A673 (cell line): ENCODE results near the gene OR4F15. TPM values are rescaled to one million over a fixed set of nuclear protein-coding genes. Genes with fewer than 3 reads are reported as not detected.

ENCODE experiments used
- BruUV-seq: library from RNA; stranded (reverse); fragments of 400-500 nt; replicated peaks from 2 replicates; lab custom pipeline; 2021; lab: Mats Ljungman, UMichigan
- CTCF ChIA-PET: fragments of 300-600 bp; sonication (Branson Sonifier 250); formaldehyde crosslinking; loops from one replicate; lab custom pipeline; 2022; ENCODE audit warnings: antibody characterized with exemption; lab: Charles Lee
- POLR2A ChIA-PET: fragments of 300-600 bp; sonication (Branson Sonifier 250); formaldehyde crosslinking; loops from one replicate; lab custom pipeline; 2022; ENCODE audit warnings: antibody characterized with exemption; ENCODE audit not compliant: low non-redundant PET; lab: Charles Lee
- DNase-seq: peaks from one replicate; pipeline ENCODE4 v3.0.0-alpha.2; 2015; ENCODE audit warnings: low spot score
- H3K27ac ChIP-seq: fragments of 200-600 bp; sonication (generic); 2 replicates; pipeline ENCODE4 v1.5.1; 2016; ENCODE audit warnings: mixed run types, low read depth, mild to moderate bottlenecking, mixed read lengths, antibody characterized with exemption, low read length; ENCODE audit not compliant: poor library complexity, severe bottlenecking
- H3K27me3 ChIP-seq: fragments of 200-600 bp; sonication (generic); replicated peaks from 2 replicates; pipeline ENCODE4 v1.6.1; 2017; ENCODE audit warnings: mixed run types, low read depth, mild to moderate bottlenecking, mixed read lengths, antibody characterized with exemption, low read length; ENCODE audit not compliant: insufficient read depth, poor library complexity
- H3K36me3 ChIP-seq: fragments of 200-600 bp; sonication (generic); 2 replicates; pipeline ENCODE4 v1.6.1; 2016; ENCODE audit warnings: mixed run types, mild to moderate bottlenecking, mixed read lengths, antibody characterized with exemption, low read length; ENCODE audit not compliant: insufficient read depth, poor library complexity, severe bottlenecking
- H3K4me1 ChIP-seq: fragments of 200-600 bp; sonication (generic); 2 replicates; pipeline ENCODE4 v1.6.1; 2017; ENCODE audit warnings: mixed run types, mild to moderate bottlenecking, mixed read lengths, antibody characterized with exemption, low read length; ENCODE audit not compliant: insufficient read depth, poor library complexity, severe bottlenecking
- H3K4me3 ChIP-seq: fragments of 200-600 bp; sonication (generic); 2 replicates; pipeline ENCODE4 v1.5.1; 2016; ENCODE audit warnings: low read depth, mixed run types, mild to moderate bottlenecking, mixed read lengths, low read length; ENCODE audit not compliant: poor library complexity, severe bottlenecking
- H3K9me3 ChIP-seq: fragments of 200-600 bp; sonication (generic); 2 replicates; pipeline ENCODE4 v1.6.1; 2016; ENCODE audit warnings: mixed run types, low read depth, mild to moderate bottlenecking, mixed read lengths, antibody characterized with exemption, low read length; ENCODE audit not compliant: poor library complexity, severe bottlenecking
- CTCF ChIP-seq: fragments of 300-800, 200-600 bp; sonication (generic); conservative IDR thresholded peaks from 2 replicates; pipeline ENCODE4 v1.5.1; 2017; ENCODE audit warnings: low read depth, mild to moderate bottlenecking, antibody characterized with exemption, low read length, moderate library complexity, mixed read lengths
- EZH2 ChIP-seq: fragments of 200-600 bp; sonication (generic); IDR thresholded peaks from 2 replicates; pipeline ENCODE4 v1.6.1; 2017; ENCODE audit warnings: borderline replicate concordance, low read depth, mild to moderate bottlenecking, mixed read lengths, antibody characterized with exemption, low read length; ENCODE audit not compliant: poor library complexity, severe bottlenecking
- intact Hi-C: fragments of 100-400 bp; cut with micrococcal nuclease; formaldehyde crosslinking; loops from one replicate; pipeline ENCODE4 v1.10.0; 2022; ENCODE audit not compliant: unreplicated experiment
- total RNA-seq: library from RNA; stranded (reverse); gene quantifications from 2 replicates; pipeline ENCODE4 v1.2.3, GENCODE V29; 2021

OR4F15 gene
- total RNA-seq, 1 experiment from 2014 or later = not detected

DNA sequence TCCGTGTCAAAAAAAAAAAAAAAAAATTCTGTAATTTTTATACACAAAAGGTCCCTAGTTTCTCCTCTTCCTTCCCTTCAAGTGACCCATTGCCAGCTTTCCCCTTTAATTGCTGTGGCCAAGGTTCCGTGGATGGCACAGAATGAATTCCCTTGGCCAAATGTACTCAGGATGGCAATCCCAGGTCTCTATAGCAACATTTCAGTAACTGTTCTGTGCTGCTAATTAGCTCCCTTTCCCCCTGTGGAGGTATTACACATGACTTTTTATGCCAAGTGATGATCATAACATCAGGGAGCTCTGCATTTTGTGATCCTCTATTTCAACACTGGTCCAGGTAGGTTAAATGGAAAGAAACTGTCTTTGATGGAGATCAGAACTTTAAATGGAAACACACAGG is 8.8 kb upstream of the OR4F15 start, which contains the start of gene OR4F6:
Gene OR4F6, plus strand, starts transcription at position 301 of the 400 bp plus-strand sequence. CDS start 2,211 bp downstream, outside the sequence.
- ChIA-PET POLR2A (no interaction called here), CTCF (no interaction called here)
- intact Hi-C loops = no loop called here
- Histone ChIP-seq H3K4me3 (no peak within 1 kb of the TSS), H3K4me1 (no peaks in the 10 kb centered on the region), H3K27ac (no peak within 1 kb of the TSS), H3K9me3 (no peaks in the 10 kb centered on the region), H3K27me3 (peaks cover 35% of the 10 kb centered on the region), H3K36me3 (no peaks in the 10 kb centered on the region)
- BruUV-seq = no TSS peak
- no peak for TF ChIP-seq EZH2
- TF ChIP-seq CTCF = no peak
- no peak for DNase-seq

GRCh38 chr15:101803676-101804075 is 8.3 kb upstream of the OR4F15 start:
- H3K9me3 ChIP-seq = no peaks in the 10 kb centered on the region
- intact Hi-C loops = no loop called here
- H3K36me3 ChIP-seq = no peaks in the 10 kb centered on the region
- H3K27me3 ChIP-seq = peaks cover 38% of the 10 kb centered on the region
- H3K27ac ChIP-seq = no peak overlapping the region
- ChIA-PET POLR2A (no interaction called here), CTCF (no interaction called here)
- DNase-seq = no peak
- BruUV-seq = no TSS peak
- no peak overlapping the region for H3K4me3 ChIP-seq
- no peaks in the 10 kb centered on the region for H3K4me1 ChIP-seq
- TF ChIP-seq CTCF = no peak
- TF ChIP-seq EZH2 = no peak

DNA sequence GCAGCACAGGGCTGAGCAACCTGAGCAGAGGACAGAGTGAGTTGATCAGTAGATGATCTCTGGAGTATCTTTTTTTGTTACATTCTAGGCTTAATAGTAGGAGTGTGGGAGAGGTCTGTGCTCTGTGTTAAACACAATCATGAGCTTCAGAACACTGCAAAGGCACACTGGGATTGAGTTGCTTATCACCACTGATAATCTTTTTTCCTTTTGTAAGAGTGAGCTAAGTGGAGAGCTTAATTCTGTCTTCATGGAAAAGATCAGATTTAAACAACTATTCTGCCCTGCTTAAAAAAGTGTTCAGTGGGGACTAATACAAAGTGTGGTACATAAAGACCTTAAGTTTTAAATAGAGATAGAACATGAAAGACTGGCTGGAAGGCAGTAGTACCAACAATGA is 7.6 kb upstream of the OR4F15 start:
- no TSS peak for BruUV-seq
- H3K4me3 ChIP-seq = no peak overlapping the region
- H3K27ac ChIP-seq = no peak overlapping the region
- H3K36me3 ChIP-seq = no peaks in the 10 kb centered on the region
- peaks cover 32% of the 10 kb centered on the region for H3K27me3 ChIP-seq
- ChIA-PET POLR2A (no interaction called here), CTCF (no interaction called here)
- H3K9me3 ChIP-seq = no peaks in the 10 kb centered on the region
- H3K4me1 ChIP-seq = no peaks in the 10 kb centered on the region
- no peak for DNase-seq
- intact Hi-C loops = no loop called here
- TF ChIP-seq CTCF = no peak
- TF ChIP-seq EZH2 = no peak
